HG03139 (cell line): ENCODE data around the gene CDH13.

Experiments used
- ATAC-seq: cut with Tn5 transposase; IDR thresholded peaks from one replicate; pipeline ENCODE4 v1.9.1; 2021; ENCODE audit not compliant: unreplicated experiment

The CDH13 gene

DNA sequence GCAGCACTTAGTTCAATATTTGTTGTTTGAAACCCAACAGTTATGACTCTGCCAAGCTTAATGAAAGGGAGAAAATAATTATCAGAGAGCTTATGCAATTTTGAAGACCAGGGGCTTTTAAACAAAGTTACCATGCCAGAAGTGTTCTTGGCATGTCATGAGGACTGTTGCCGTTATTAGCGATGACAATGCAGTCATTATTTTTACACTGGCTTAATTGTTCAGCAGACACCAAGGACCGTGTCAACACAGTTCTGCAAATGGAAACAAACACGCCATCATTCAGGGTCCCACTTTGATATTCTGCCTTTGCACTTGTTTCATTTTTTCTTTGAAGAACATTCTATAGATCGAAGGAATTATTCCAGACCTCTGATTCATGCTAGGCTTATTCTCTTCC lies 518.5 kb downstream of the CDH13 start:
- ATAC-seq = no peak

DNA sequence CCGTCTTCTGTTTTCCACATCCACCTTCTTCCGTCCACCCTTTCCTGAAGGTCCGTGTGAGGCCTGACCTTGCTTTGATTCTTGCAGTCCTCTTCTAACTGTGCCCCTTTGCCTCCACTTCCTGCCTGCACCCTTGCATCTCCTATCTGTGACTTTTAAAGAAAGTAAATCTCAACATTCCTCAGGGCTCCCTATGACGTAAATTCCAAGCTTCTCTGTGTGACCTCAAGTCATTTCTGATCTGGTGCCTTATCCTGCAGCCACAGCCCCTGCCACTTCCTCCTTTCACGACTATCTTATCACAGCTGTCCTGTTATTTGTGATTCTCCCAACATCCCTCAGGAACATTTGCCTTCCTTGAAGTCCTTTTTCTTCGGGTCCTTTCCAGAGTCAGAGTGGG lies 520.5 kb downstream of the CDH13 start:
- ATAC-seq = no peak

DNA sequence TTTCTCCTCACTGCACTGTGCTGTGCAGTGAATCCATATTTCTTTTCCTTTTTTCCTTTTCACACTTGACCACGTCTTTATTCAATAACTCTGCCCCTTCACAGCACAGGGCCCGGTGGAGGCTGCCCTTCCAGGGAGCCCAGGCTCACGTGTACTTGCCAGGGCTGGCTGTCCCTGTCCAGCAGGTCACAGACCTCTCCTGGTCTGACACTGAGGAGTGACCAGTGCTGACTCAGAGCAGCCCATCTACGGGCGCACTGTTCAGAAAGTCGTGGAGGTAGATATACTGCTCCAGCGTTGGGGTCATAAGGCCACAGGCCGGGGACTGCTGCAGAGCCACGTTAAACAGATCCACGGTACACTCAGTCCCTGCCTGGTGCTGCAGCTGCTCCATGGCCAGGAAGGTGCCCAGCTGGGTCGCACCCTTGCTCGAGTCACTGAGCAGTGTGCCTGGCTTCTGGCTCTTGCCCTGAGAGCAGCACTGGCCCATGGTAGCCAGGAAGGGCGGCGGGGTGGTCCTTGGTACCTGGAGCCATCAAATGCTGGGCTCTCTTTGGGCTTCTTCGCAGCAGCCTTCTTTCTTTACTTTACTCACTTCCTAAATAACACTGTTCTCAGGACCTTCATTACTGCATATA lies 531.7 kb downstream of the CDH13 start:
- ATAC-seq = no peak

DNA sequence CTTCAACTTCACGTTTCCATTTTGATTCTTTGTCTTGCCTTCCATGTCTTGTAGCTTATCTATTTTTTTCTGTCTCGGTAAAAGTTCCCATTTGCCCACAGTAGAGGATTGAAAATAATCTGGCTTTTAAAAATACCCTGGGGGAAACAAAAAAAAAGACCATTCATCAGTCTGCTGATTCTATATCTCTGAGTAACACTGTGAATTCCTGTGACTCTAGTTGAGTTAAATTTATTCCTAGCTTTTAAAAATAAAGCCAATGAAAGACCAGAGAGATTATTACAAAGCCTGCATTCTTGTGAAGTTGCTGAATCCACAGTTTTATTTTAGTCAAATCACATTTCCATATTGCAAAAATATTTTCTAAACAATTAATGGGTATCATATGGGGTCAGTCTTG lies 532.3 kb downstream of the CDH13 start:
- no peak for ATAC-seq

DNA sequence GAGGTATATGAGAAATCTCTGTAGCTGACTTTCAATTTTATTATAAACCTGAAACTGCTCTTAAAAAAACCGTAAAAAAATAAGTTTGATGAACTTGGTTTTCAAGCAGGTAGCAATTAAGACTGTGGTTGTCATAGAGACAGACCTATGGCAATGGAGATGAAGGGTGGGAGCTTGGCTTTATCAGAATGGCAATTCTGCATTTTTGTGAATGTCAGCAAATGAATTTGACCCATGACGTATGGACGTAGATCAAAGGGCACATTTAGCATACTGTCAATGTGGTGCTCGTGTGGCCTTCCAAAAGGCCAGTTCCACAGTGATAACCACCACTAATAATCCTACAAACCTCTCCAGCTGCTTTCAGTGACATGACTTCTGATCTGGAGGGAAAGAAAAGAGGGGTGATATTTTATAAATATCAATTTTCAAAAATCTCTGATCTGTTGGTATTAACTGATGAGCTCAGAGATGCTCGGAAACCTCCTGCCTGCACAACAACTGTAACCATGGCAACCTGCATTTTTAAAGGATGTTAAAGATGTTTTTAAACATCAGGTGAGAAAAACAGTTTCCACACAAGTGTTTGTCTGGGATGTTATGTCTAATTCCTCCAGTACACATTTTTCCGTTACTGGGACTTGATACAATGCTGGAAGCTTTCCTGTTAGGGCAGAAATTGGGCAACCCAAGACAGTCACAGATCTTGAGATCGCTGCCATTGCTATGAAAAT lies 533.7 kb downstream of the CDH13 start:
- no peak for ATAC-seq

DNA sequence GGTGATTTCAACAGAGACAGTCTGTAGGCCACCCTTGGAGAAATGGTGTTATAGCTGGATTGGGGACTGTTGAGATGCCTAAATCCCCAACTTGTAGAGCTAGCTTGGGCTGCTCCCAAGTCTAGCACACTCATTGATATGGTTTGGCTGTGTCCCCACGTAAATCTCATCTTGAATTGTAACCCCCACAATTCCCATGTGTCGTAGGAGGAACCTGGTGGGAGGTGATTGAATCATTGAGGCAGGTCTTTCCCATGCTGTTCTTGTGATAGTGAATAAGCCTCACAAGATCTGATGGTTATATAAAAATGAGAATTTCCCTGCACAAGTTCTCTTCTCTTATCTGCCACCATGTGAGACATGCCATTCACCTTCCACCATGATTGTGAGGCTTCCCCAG lies 536.0 kb downstream of the CDH13 start:
- ATAC-seq = no peak

DNA sequence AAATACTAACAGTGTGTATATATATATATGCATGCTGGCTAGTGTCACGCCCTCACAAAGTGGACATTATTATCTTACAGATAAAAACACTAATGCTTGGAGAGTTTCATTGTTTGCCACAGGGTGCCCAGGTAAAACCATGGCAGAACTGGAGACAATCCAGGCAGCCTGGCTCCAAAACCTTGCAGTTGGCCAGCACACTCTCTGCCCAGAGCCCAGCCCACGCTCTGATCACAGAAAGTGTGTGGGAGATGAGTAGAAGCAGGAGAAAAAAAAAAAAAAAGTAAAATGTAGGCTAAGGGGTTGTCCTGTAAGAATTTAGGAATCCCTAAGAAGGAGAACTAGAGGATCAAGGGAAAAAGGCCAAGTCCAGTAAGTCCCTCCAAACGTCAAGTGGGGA lies 538.0 kb downstream of the CDH13 start:
- no peak for ATAC-seq

DNA sequence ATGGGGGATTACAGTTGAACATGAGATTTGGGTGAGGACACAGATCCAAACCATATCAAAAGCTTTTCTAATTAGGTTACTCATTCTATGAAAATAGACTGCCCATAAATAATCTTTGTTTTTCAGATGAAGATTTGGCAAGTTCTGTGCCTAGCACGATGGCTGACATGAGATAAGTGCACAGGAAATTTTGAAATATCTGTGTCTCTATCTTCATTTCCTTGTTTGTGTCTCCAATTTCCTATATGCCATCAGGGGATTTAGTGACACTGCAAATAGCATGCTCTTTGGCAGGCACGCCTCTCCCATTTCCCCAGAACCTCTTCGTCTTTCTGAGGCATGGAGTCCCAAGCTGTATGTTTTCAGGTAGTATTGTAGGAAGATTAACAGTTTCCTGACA lies 544.6 kb downstream of the CDH13 start:
- no peak for ATAC-seq

DNA sequence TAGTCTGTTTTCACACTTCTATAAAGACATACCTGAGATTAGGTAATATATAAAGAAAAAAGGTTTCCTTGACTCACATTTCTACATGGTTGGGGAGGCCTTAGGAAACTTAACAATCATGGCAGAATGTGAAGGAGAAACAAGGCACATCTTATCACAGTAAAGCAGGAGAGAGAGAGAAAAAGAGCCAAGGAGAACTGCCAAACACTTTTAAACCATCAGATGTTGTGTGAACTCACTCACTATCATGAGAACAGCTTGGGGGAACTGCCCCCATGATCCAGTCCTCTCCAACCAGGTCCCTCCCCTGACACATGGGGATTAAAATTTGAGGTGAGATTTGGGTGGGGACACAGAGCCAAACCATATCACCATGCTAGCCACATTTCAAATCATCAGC lies 547.9 kb downstream of the CDH13 start:
- ATAC-seq = no peak

DNA sequence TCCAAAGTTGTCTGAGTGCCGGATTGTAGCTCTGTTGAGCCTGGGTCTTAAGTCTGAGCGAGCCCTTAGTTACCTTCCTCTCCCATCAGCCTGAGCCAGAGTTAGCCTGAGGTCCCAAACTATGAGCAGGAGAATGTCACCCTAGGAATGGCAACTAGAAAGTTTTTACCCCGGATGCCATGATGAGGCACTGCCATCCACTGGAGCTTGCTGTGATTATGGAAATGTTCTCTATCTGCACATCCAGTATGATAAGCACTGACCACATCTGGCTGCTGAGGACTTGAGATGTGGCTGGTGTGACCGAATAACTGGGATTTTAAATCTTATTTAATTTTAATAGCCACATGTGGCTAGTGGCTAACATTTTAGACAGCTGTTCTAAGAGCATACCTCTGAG lies 550.0 kb downstream of the CDH13 start:
- no peak for ATAC-seq

DNA sequence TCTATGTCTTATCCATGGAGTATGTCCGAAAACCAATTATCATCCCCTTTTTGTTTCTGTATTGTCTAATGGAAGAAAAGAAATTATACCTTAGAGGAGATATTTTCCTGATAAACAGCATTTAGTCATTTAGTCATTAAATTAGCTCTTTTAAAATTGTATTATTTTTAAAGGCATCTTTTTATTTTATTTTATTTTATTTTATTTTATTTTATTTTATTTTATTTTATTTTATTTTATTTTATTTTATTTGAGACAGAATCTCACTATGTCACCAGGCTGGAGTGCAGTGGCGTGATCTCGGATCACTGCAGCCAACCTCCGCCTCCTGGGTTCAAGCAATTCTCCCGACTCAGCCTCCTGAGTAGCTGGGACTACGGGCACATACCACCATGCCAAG lies 559.1 kb downstream of the CDH13 start:
- no peak for ATAC-seq

DNA sequence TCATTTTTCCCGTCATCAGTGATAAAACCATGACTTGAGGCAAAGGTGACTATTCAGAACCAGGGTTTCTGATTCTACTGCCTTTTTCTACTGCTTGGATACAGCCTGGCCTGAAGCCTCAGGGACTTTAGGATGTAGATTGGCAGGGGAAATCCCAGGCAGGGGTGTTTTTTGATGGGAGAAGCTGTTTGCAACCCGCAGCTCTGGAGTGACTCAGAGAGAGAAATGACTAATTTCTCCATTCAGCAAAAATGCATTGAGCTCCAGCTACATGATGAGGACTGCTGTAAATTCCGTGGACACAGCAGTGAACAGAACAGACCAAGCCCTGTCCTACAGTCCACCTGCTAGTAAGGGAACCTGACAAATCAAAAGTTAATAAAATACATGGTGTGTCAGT lies 560.6 kb downstream of the CDH13 start:
- no peak for ATAC-seq

DNA sequence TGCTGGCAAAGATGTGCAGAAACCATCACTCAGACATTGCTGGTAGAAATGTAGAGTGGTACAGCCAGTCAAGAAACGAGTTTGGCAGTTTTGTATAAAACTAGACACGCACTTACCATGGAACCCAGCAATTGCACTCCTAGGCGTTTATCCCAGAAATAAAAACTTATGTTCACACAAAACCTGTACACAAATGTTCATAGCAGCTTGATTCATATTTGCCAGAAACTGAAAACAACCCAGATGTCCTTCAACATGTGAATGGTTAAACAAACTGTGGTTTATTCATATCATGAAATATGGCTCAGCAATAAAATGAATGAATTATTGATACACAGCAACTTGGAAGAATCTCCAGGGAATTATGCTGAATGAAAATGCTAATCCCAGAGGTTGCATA lies 570.0 kb downstream of the CDH13 start:
- no peak for ATAC-seq

DNA sequence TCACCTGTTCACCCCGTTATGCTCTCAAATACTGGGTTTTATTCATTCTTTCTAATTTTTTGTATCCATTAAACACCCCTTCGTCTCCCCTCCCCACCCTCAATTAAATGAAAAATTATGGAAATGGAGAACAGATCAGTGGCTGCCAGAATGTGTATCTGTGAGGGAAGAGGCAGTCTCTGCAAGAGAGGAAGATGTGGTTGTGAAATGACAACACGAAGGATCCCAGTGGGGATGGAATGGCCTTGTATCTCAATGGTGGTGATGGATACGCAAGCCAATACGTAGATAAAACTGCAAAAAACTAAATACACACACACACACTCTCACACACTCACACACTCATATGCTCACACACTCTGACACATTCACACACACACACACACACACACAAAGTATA lies 570.7 kb downstream of the CDH13 start:
- no peak for ATAC-seq

DNA sequence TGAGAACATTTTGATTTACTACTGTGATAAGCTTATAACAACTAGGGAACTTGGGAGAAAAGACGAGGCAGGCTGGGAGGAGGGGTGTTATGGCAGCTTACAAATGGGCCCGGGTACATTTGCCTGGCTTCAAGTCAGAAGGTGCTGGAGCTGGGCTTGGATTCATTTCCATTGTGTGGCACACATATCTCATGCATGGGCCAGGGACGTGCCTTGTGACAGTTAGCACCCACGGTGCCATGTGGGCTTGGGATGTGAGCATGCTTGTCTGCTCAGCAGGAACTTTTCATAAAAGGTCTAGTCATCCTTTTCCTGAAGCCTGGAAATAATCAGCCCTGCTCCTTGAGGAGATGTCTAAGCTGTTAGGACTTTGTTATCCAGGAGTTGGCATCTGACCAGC lies 572.2 kb downstream of the CDH13 start:
- no peak for ATAC-seq

DNA sequence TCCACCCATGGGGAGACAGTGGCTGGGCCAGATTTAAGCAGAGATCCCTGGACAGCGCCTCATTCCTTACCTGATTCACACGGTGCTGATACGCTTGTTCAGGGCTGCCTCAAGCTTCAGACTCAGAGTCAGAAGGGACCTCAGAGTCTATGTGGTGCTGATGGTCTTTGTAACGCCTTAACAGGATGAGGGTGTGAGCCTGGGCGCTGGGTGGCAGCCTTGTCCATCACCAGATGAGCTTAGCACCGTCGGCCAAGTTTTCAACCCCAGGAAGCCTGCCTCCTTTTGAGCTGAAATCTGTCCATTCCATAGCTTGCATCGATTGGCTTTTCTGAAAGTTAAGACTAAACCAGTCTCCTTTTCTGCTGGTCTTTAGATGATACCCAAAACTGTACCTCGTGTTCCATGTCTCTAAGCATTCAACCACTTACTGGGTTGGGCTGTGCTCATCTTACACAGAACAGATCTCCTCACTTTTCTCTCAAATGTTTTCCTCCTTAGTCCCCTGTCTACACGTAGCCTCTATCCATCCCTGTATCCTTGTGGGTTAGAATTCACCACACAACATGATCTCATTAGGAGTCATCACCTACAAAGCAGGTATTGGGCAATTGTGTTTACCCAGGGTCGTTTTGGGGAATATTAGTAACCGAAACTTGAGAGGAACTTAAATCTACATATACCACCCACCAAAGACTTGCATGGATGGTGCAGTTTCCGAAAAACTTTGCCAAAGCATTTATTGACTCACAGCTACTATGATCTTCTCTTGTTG lies 573.4 kb downstream of the CDH13 start:
- ATAC-seq = no peak

DNA sequence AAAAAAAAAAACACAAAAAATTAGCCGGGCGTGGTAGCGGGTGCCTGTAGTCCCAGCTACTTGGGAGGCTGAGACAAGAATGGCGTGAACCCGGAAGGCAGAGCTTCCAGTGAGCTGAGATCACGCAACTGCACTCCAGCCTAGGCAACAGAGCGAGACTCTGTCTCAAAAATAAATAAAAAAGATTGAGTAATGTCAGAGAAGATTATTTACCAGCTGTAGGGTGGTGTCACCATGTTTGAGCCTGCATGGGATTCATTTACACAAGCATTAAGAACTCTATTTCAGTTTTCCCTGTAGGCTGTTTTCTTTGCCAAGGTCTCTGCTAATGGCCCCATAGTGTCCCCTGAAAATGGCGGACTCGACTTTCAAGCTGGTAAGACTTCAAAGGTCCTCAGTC lies 575.0 kb downstream of the CDH13 start:
- no peak for ATAC-seq

DNA sequence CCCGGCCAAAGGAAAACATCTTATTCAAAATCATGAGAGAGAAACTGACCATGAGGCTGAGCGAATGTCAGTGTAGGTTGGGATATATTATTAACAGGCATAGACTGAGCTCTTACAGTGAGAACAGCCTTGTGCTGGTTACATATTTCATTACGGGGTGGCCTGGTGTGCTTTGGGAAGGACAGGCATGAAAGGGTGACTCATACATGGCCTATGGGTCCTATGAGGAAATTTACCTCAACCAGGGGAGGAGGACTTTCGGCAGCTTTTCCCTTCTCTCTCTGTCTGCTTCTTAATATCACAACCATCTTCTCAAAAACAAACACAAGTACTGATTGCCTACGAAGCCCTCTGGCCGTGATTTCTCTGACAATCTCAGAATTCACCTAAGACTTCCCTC lies 579.1 kb downstream of the CDH13 start:
- no peak for ATAC-seq

DNA sequence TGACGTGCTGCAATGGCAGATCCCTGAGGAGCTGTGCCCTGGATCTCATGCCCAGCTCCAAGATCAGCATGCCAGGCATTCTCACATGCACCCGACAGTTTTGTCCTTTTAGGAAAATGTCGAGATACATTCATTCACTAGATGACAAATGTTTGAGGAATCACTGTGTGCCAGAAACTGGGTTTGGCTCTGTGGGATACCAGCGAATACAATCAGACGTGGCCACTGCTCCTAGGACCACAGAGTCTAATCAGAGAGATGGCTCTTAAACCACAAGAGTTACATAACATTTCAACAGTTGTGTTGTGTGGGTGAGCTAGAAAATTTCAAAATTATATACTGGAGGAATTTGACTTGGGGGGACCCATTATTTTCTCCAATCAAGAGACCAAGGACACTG lies 579.7 kb downstream of the CDH13 start:
- no peak for ATAC-seq

DNA sequence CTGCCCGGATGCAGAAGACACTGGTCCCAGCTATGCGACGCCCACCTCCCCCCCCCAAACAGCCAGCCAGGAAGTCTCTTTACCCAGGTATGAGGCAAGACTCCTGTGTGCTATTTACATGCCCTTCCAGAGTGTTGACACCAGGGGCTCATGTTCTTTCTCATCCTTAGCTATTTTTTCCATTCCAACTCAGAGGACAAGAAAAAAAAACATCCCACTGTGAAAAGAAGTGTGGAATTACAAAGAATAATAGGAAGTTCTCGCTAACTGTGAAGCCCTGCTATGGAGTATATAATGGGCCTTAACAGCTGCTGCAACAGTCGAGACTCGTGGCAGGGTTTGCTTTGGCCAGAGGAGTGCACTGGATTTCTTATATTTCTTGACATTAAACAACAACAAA lies 584.9 kb downstream of the CDH13 start:
- no peak for ATAC-seq

DNA sequence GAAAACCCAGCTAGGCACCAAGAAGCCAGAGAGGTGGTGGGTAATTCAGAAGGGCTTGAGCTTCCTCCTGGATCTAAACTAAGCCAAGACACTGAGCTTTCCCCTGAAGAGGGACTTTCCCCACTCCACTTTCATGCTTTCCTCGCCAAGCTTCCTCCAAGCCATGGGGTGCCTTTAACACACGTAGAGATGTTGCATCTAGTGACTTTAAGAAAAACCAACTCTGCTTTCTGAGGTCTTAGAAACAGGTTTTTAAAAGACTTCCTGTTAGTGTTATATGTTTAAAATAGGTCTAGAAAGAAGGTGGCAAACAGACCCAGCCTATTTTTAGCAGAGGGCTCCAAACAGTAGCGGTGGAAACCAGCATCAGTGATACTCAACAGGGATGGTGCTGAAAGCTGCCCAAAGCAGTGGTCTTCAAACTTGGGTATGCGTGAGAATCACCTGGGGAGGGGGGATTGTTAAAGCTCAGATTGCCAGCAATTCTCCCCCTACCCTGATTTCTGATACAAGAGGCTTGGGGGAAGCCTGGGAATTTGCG lies 585.6 kb downstream of the CDH13 start:
- no peak for ATAC-seq

DNA sequence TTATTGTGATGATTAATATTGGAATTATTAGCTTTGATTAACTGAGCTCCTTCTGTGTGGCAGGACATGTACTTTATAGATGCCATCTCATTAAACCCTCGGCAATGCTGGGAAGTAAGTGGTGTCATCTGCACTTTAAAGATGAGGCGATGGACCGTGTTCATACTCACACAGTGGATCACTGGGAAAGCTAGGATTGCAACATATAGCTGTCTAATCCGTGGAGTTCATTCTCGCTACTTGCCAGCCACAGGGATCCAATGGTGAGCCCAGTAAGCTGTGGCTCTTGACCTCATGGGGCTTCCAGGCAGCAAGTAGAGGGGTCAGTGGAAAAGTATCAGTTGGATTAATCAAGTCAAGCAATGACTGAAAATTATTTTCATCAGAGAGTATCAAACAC lies 587.9 kb downstream of the CDH13 start:
- no peak for ATAC-seq
